Keratinocyte (primary cell): ENCODE measurements around the gene LRRD1. TPM values are rescaled to one million over a fixed set of nuclear protein-coding genes. Genes with fewer than 3 reads are reported as not detected.
A peak's percentile ranks its signal among the peaks of the same experiment; 100 is the strongest.

Experiments
- DNase-seq: peaks from one replicate; pipeline ENCODE4 v3.0.0-alpha.2; 2011; ENCODE audit warnings: low read depth, missing footprints, low spot score
- FAIRE-seq: peaks from 2 replicates; lab custom pipeline; 2011; peaks lifted over from hg19 to GRCh38; lab: Jason Lieb, UNC
- H2AFZ ChIP-seq: 2 replicates; pipeline ENCODE4 v1.6.0; 2012; ENCODE audit warnings: low read length, control low read depth, inconsistent platforms; ENCODE audit not compliant: control insufficient read depth
- H3K27ac ChIP-seq: 2 replicates; pipeline ENCODE4 v1.5.1; 2011; ENCODE audit warnings: low read length; ENCODE audit not compliant: control insufficient read depth, insufficient read depth
- H3K27me3 ChIP-seq: 3 replicates; pipeline ENCODE4 v1.6.0; 2011; ENCODE audit warnings: low read length; ENCODE audit not compliant: control insufficient read depth, insufficient read depth; ENCODE audit errors: extremely low read depth
- H3K36me3 ChIP-seq, 2 experiments: 2 replicates in 1 of 2; 3 replicates in 1 of 2; pipeline ENCODE4 v1.5.1; 2011; ENCODE audit warnings: low read length in 2 of 2, mild to moderate bottlenecking in 1 of 2; ENCODE audit not compliant: control insufficient read depth in 2 of 2, insufficient read depth in 2 of 2; ENCODE audit errors: extremely low read depth in 1 of 2
- H3K4me1 ChIP-seq: 3 replicates; pipeline ENCODE4 v1.5.1; 2011; ENCODE audit warnings: low read length; ENCODE audit not compliant: control insufficient read depth, insufficient read depth; ENCODE audit errors: extremely low read depth
- H3K4me2 ChIP-seq: 3 replicates; pipeline ENCODE4 v1.6.0; 2011; ENCODE audit warnings: low read depth, low read length; ENCODE audit not compliant: control insufficient read depth, insufficient read depth; ENCODE audit errors: extremely low read depth
- H3K4me3 ChIP-seq, 3 experiments: fragments of 200-600 bp in 1 of 3; sonication (generic) in 1 of 3; 2 replicates in 2 of 3; 3 replicates in 1 of 3; pipeline ENCODE4 v1.5.1; 2011 to 2016; ENCODE audit warnings: low read length in 3 of 3, mild to moderate bottlenecking in 3 of 3, control low read depth in 2 of 3, inconsistent platforms in 1 of 3, low read depth in 1 of 3, mixed read lengths in 1 of 3, mixed run types in 1 of 3, moderate library complexity in 1 of 3; ENCODE audit not compliant: control insufficient read depth in 2 of 3, insufficient read depth in 2 of 3; ENCODE audit errors: extremely low read depth in 1 of 3
- H3K79me2 ChIP-seq: 2 replicates; pipeline ENCODE4 v1.6.0; 2012; ENCODE audit warnings: low read length; ENCODE audit not compliant: control insufficient read depth, insufficient read depth
- H3K9ac ChIP-seq: 3 replicates; pipeline ENCODE4 v1.6.0; 2011; ENCODE audit warnings: low read length; ENCODE audit not compliant: control insufficient read depth, insufficient read depth; ENCODE audit errors: extremely low read depth
- H3K9me1 ChIP-seq: 3 replicates; pipeline ENCODE4 v1.6.0; 2011; ENCODE audit warnings: low read length; ENCODE audit not compliant: control insufficient read depth, insufficient read depth; ENCODE audit errors: extremely low read depth
- H3K9me3 ChIP-seq: 2 replicates; pipeline ENCODE4 v1.5.1; 2012; ENCODE audit warnings: low read depth, low read length; ENCODE audit not compliant: control insufficient read depth
- H4K20me1 ChIP-seq: 3 replicates; pipeline ENCODE4 v1.6.0; 2011; ENCODE audit warnings: low read length; ENCODE audit not compliant: control insufficient read depth, insufficient read depth; ENCODE audit errors: extremely low read depth
- EZH2 ChIP-seq: IDR thresholded peaks from one replicate; pipeline ENCODE4 v1.6.1; 2012; ENCODE audit warnings: inconsistent platforms, mild to moderate bottlenecking, low read length, moderate library complexity
- dilution Hi-C: fragments of 300-500 bp; cut with MboI; formaldehyde crosslinking; loops from one replicate; pipeline ENCODE4 v1.7.0; 2020; ENCODE audit warnings: low sequenced_read_pairs; ENCODE audit not compliant: extremely low pct_ligation_motif_present
- polyA plus RNA-seq, 5 experiments: library from polyadenylated mRNA; depleted of rRNA in 3 of 5; stranded (reverse) in 3 of 5; stranded (forward) in 1 of 5; unstranded in 1 of 5; fragments of >200 nt; gene quantifications; 1 replicate in 1 of 5; 2 replicates in 3 of 5; 3 replicates in 1 of 5; pipeline versions ENCODE4 v1.2.1 to v1.2.3, GENCODE V29; 2011 to 2012; ENCODE audit warnings: missing spikeins in 2 of 5, low read depth in 1 of 5, low replicate concordance in 1 of 5
- TF ChIP-seq, protein P1 (sequence below), 3 experiments: IDR thresholded peaks in 1 of 3; conservative IDR thresholded peaks in 1 of 3; optimal IDR thresholded peaks in 1 of 3; 2 replicates in 2 of 3; 3 replicates in 1 of 3; pipeline versions ENCODE3 to v1.5.1; 2011; ENCODE audit warnings: low read length in 3 of 3, mild to moderate bottlenecking in 3 of 3, moderate library complexity in 2 of 3, control low read depth in 1 of 3, inconsistent platforms in 1 of 3; ENCODE audit not compliant: insufficient read depth in 2 of 3; ENCODE audit errors: extremely low read depth in 1 of 3

The LRRD1 gene
- polyA plus RNA-seq, 1 donor (not counting 4 experiments of a cell fraction or from before 2014, with no cell fraction given): 0.04 TPM

DNA sequence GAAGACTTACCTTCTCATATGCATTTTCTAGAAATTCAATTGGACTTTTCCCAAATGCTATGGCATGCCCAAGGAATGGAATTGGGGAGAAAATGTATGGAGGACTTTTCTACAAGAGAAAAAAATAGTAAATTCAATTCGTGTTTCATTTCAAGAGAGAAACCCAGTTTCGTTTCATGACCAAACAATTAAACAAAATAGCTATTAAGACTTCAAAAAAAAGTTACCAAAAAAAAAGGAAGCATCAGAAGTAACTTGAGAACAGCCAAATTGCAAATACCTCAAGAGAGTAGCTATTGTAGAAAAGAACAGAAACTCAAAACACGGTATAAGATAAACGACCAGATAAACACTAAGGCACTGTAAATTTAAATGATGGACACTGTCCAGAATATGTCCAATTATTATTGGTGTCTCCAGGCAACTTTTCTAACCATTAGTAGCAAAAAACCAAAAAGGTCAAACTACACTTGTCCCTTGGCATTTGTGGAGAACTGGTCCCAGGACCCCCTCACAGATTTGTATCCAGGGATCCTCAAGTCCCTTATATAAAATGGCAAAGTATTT, 47.1 kb downstream of the LRRD1 start:
- TF ChIP-seq, protein P1, sequence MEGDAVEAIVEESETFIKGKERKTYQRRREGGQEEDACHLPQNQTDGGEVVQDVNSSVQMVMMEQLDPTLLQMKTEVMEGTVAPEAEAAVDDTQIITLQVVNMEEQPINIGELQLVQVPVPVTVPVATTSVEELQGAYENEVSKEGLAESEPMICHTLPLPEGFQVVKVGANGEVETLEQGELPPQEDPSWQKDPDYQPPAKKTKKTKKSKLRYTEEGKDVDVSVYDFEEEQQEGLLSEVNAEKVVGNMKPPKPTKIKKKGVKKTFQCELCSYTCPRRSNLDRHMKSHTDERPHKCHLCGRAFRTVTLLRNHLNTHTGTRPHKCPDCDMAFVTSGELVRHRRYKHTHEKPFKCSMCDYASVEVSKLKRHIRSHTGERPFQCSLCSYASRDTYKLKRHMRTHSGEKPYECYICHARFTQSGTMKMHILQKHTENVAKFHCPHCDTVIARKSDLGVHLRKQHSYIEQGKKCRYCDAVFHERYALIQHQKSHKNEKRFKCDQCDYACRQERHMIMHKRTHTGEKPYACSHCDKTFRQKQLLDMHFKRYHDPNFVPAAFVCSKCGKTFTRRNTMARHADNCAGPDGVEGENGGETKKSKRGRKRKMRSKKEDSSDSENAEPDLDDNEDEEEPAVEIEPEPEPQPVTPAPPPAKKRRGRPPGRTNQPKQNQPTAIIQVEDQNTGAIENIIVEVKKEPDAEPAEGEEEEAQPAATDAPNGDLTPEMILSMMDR (optimal IDR thresholded peaks at IDR 0.05 in 1 of 3, IDR thresholded peaks at IDR 0.05 in 1 of 3, conservative IDR thresholded peaks at IDR 0.05 in 1 of 3; ENCODE audit: extremely low read depth in 1 of 3, insufficient read depth in 2 of 3, low read length in 3 of 3): no peak
- TF ChIP-seq EZH2: no peak

DNA sequence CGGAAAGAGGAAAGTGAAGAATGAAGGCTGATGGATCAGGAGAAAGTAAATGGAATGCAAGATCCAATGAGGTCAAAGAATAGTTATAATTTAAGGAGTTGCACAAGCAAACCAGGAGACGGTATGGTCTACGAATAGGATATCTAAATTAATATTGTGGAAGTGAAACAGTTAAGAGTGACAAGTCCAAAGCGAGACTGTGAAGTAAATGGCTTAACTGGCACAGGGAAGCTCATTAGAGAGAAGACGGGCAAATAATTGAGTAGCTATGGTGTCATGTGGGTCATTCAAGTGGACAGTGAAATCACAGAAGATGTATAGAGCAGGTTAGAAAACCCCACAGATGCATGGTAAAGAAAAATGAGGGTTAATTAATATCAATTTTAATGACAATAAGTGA, 47.8 kb downstream of the LRRD1 start:
- DNase-seq (no peak), FAIRE-seq (no peak)
- Histone ChIP-seq H3K9ac (no peak overlapping the region), H3K4me3 (peak overlapping the region in 1 of 3 experiments; percentile 96), H3K27me3 (no peaks in the 10 kb centered on the region), H3K9me3 (no peaks in the 10 kb centered on the region), H2AFZ (no peak overlapping the region), H3K4me1 (peaks cover 11% of the 10 kb centered on the region), H3K27ac (no peak overlapping the region), H3K9me1 (no peaks in the 10 kb centered on the region), H3K36me3 (peaks cover 16 to 17% of the 10 kb centered on the region in 2 experiments), H3K4me2 (peak overlapping the region; percentile 93), H3K79me2 (peaks cover 79% of the 10 kb centered on the region), H4K20me1 (peaks cover 11% of the 10 kb centered on the region)
- no peak for TF ChIP-seq EZH2
- TF ChIP-seq, protein P1 (optimal IDR thresholded peaks at IDR 0.05 in 1 of 3, IDR thresholded peaks at IDR 0.05 in 1 of 3, conservative IDR thresholded peaks at IDR 0.05 in 1 of 3; ENCODE audit: extremely low read depth in 1 of 3, insufficient read depth in 2 of 3, low read length in 3 of 3): no peak
- dilution Hi-C loops: no loop called here

More for the DNA sequence above, 47.1 kb downstream of the LRRD1 start:
- H4K20me1 ChIP-seq: peaks cover 11% of the 10 kb centered on the region
- H3K9me1 ChIP-seq: no peaks in the 10 kb centered on the region
- H3K4me2 ChIP-seq: peak overlapping the region; percentile 93
- peak overlapping the region; percentile 89 to 96 (median 89) for H3K4me3 ChIP-seq
- H3K79me2 ChIP-seq: peaks cover 71% of the 10 kb centered on the region
- H3K27me3 ChIP-seq: no peaks in the 10 kb centered on the region
- H3K27ac ChIP-seq: no peak overlapping the region
- no peak overlapping the region for H3K9ac ChIP-seq
- peaks cover 13 to 17% of the 10 kb centered on the region in 2 experiments for H3K36me3 ChIP-seq
- FAIRE-seq: no peak
- dilution Hi-C loops: no loop called here
- H3K9me3 ChIP-seq: no peaks in the 10 kb centered on the region
- peaks cover 11% of the 10 kb centered on the region for H3K4me1 ChIP-seq
- no peak overlapping the region for H2AFZ ChIP-seq
- DNase-seq: no peak
